RWPE2 (cell line): ENCODE measurements around the gene RASSF7.

Experiments
- ATAC-seq: fragments of 200-7000 bp; cut with Tn5 transposase; 3 replicates; pipeline ENCODE4 v1.9.1; 2021; ENCODE audit warnings: low read depth
- DNase-seq: peaks from one replicate; pipeline ENCODE4 v3.0.0-alpha.2; 2020; ENCODE audit warnings: low spot score
- H3K27ac ChIP-seq: fragments of 450-650 bp; 2 replicates; pipeline ENCODE4 v1.5.1; 2017; ENCODE audit warnings: mild to moderate bottlenecking; ENCODE audit not compliant: poor library complexity, severe bottlenecking
- H3K27me3 ChIP-seq: fragments of 250-450 bp; sonication (Bioruptor Pico); 2 replicates; pipeline ENCODE4 v1.5.1; 2021; ENCODE audit warnings: mild to moderate bottlenecking, moderate library complexity; ENCODE audit not compliant: insufficient read depth, poor library complexity, severe bottlenecking
- H3K36me3 ChIP-seq: fragments of 250-450 bp; sonication (Bioruptor Pico); 2 replicates; pipeline ENCODE4 v1.5.1; 2020; ENCODE audit warnings: low read depth, mild to moderate bottlenecking, moderate library complexity
- H3K4me1 ChIP-seq: fragments of 250-450 bp; sonication (Bioruptor Pico); 2 replicates; pipeline ENCODE4 v1.5.1; 2021; ENCODE audit warnings: mild to moderate bottlenecking, moderate library complexity; ENCODE audit not compliant: insufficient read depth, poor library complexity, severe bottlenecking
- H3K4me3 ChIP-seq: fragments of 250-450 bp; sonication (Bioruptor Pico); 2 replicates; pipeline ENCODE4 v1.5.1; 2021; ENCODE audit warnings: mild to moderate bottlenecking, moderate library complexity; ENCODE audit not compliant: severe bottlenecking
- H3K9me3 ChIP-seq: fragments of 250-450 bp; sonication (Bioruptor Pico); 2 replicates; pipeline ENCODE4 v1.5.1; 2021; ENCODE audit warnings: mild to moderate bottlenecking, moderate library complexity; ENCODE audit not compliant: severe bottlenecking
- CTCF ChIP-seq: fragments of 450-650 bp; IDR thresholded peaks from one replicate; pipeline ENCODE4 v1.5.1; 2017; ENCODE audit warnings: mild to moderate bottlenecking, moderate library complexity; ENCODE audit not compliant: poor library complexity, severe bottlenecking

RASSF7 gene

GRCh38 chr11:579830-580601, 19.2 kb downstream of the RASSF7 start:
- H3K4me1 ChIP-seq, result peaks cover 15% of the 10 kb centered on the region
- ATAC-seq, result no peak
- no peak overlapping the region for H3K27ac ChIP-seq
- H3K36me3 ChIP-seq, result peaks cover 47% of the 10 kb centered on the region
- no peak for TF ChIP-seq CTCF
- H3K9me3 ChIP-seq, result no peaks in the 10 kb centered on the region
- no peaks in the 10 kb centered on the region for H3K27me3 ChIP-seq
- H3K4me3 ChIP-seq, result no peak overlapping the region
- no peak for DNase-seq

GRCh38 chr11:581342-581741, 20.6 kb downstream of the RASSF7 start:
- no peaks in the 10 kb centered on the region for H3K9me3 ChIP-seq
- no peak overlapping the region for H3K27ac ChIP-seq
- peaks cover 15% of the 10 kb centered on the region for H3K4me1 ChIP-seq
- no peak for DNase-seq
- H3K27me3 ChIP-seq, result no peaks in the 10 kb centered on the region
- no peak for TF ChIP-seq CTCF
- no peak for ATAC-seq
- peaks cover 54% of the 10 kb centered on the region for H3K36me3 ChIP-seq
- H3K4me3 ChIP-seq, result no peak overlapping the region

- no peak for TF ChIP-seq CTCF
- Histone ChIP-seq H3K4me1 (peaks cover 15% of the 10 kb centered on the region), H3K36me3 (peaks cover 56% of the 10 kb centered on the region), H3K27ac (no peak overlapping the region), H3K4me3 (no peak overlapping the region), H3K27me3 (no peaks in the 10 kb centered on the region), H3K9me3 (no peaks in the 10 kb centered on the region)
- ATAC-seq, result no peak
- no peak for DNase-seq
Measured at GRCh38 chr11:581752-582151, 21.0 kb downstream of the RASSF7 start.

- H3K4me1 ChIP-seq, result peaks cover 4% of the 10 kb centered on the region
- ATAC-seq, result no peak
- H3K27me3 ChIP-seq, result no peaks in the 10 kb centered on the region
- H3K36me3 ChIP-seq, result peaks cover 64% of the 10 kb centered on the region
- H3K4me3 ChIP-seq, result no peak overlapping the region
- TF ChIP-seq CTCF, result no peak
- no peak overlapping the region for H3K27ac ChIP-seq
- no peak for DNase-seq
- H3K9me3 ChIP-seq, result no peaks in the 10 kb centered on the region
Measured at GRCh38 chr11:584287-584686, 23.5 kb downstream of the RASSF7 start.
